Cardiac fibroblast (primary cell): ENCODE data around the gene SCN5A.

Experiments
- DNase-seq, 2 donors: peaks; one replicate each; pipeline versions ENCODE4 v3.0.0 to v3.0.0-alpha.2; 2010; ENCODE audit warnings: low read depth in 2 of 2
- H3K4me3 ChIP-seq, 2 donors: replicated peaks in 1 of 2; 1 replicate in 1 of 2; 2 replicates in 1 of 2; pipeline ENCODE4 v1.5.1; 2011; ENCODE audit warnings: low read depth in 2 of 2, low read length in 2 of 2, mild to moderate bottlenecking in 2 of 2, moderate library complexity in 1 of 2
- TF ChIP-seq, protein P1 (sequence below): IDR thresholded peaks from one replicate; pipeline ENCODE4 v1.5.1; 2011; ENCODE audit warnings: low read depth, mild to moderate bottlenecking, low read length, inconsistent platforms

The SCN5A gene

DNA sequence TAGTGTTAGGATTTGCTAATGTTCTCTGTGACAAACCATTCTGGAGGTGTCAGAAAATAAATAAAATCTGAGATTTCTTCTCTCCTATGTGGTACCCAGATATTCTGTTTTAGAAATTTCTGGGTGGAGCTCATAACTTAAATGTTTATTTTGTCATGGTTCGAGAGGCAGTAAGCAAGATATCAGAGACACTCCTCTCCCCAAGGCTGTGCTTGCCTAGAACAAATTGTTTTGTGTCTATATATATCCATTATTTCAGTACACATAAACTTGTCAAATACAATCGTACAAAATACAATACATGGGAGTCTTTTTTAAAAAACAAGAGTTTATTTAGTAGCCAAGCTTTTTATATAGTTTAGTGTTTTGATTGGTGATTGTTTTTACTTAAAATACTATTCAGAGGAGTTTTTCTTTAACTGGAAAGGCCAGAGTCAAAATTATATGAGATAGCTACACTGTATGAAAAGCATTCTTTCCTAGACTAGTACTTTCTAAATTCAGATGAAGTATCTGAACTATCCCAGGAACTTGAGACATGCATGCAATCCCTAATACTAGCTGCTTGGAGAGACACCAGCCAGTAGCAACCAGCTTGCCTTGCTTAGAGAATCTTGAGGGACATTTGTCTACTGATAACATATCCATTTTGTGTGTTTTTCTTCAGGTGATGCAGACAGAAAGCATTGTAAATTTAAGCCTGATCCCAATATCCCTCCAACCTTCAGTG, 148.6 kb downstream of the SCN5A start:
- no peak for DNase-seq
- TF ChIP-seq, protein P1, sequence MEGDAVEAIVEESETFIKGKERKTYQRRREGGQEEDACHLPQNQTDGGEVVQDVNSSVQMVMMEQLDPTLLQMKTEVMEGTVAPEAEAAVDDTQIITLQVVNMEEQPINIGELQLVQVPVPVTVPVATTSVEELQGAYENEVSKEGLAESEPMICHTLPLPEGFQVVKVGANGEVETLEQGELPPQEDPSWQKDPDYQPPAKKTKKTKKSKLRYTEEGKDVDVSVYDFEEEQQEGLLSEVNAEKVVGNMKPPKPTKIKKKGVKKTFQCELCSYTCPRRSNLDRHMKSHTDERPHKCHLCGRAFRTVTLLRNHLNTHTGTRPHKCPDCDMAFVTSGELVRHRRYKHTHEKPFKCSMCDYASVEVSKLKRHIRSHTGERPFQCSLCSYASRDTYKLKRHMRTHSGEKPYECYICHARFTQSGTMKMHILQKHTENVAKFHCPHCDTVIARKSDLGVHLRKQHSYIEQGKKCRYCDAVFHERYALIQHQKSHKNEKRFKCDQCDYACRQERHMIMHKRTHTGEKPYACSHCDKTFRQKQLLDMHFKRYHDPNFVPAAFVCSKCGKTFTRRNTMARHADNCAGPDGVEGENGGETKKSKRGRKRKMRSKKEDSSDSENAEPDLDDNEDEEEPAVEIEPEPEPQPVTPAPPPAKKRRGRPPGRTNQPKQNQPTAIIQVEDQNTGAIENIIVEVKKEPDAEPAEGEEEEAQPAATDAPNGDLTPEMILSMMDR = no peak
- H3K4me3 ChIP-seq = no peak overlapping the region
